ENCODE results near the gene FKBP9. TPM values are rescaled to one million over a fixed set of nuclear protein-coding genes. Genes with fewer than 3 reads are reported as not detected.
A peak's percentile ranks its signal among the peaks of the same experiment; 100 is the strongest.
"Not testable (repeated sequence)": the region's sequence is repeated elsewhere in the genome, so short reads cannot be mapped to it uniquely, and the experiment has no call there.

FKBP9 gene
- 32.8 TPM for total RNA-seq

- ATAC-seq (peak; percentile 96), DNase-seq (ENCODE audit: low spot score) (peak; percentile 88)
Measured at GRCh38 chr7:32957326-32958045, at the start of gene FKBP9. TSS of gene FKBP9 (plus strand) at chr7:32957440. CDS start at chr7:32957574, 134 bp downstream.

- DNase-seq (ENCODE audit: low spot score) = no peak
- ATAC-seq = peak; percentile 52
Measured at GRCh38 chr7:32910195-32910594, 47.0 kb upstream of the FKBP9 start.

- DNase-seq (ENCODE audit: low spot score) = no peak
- no peak for ATAC-seq
Measured at GRCh38 chr7:32914184-32914583, 43.1 kb upstream of the FKBP9 start.

- no peak for ATAC-seq
- DNase-seq (ENCODE audit: low spot score) = no peak
Measured at GRCh38 chr7:32915041-32915536, 42.2 kb upstream of the FKBP9 start.

GRCh38 chr7:32916006-32916405 lies 41.2 kb upstream of the FKBP9 start:
- ATAC-seq (no peak), DNase-seq (ENCODE audit: low spot score) (no peak)

- ATAC-seq; DNase-seq (ENCODE audit: low spot score): not testable (repeated sequence)
Measured at GRCh38 chr7:32916994-32917393, 40.2 kb upstream of the FKBP9 start.

- DNase-seq (ENCODE audit: low spot score) = no peak
- no peak for ATAC-seq
Measured at GRCh38 chr7:32921896-32922295, 35.3 kb upstream of the FKBP9 start.

- no peak for DNase-seq (ENCODE audit: low spot score)
- no peak for ATAC-seq
Measured at GRCh38 chr7:32928785-32929298, 28.4 kb upstream of the FKBP9 start.

- ATAC-seq = no peak
- no peak for DNase-seq (ENCODE audit: low spot score)
Measured at GRCh38 chr7:32929430-32930143, 27.7 kb upstream of the FKBP9 start.

GRCh38 chr7:32930378-32930777 lies 26.9 kb upstream of the FKBP9 start:
- DNase-seq (ENCODE audit: low spot score) = no peak
- ATAC-seq = no peak

- ATAC-seq = no peak
Measured at GRCh38 chr7:32935558-32935957, 21.7 kb upstream of the FKBP9 start.

GRCh38 chr7:32936689-32937088 lies 20.6 kb upstream of the FKBP9 start:
- DNase-seq (ENCODE audit: low spot score) (no peak), ATAC-seq (no peak)

More at GRCh38 chr7:32935558-32935957, 21.7 kb upstream of the FKBP9 start:
- DNase-seq (ENCODE audit: low spot score) = no peak

GRCh38 chr7:32937344-32938174 lies 19.7 kb upstream of the FKBP9 start:
- no peak for DNase-seq (ENCODE audit: low spot score)
- no peak for ATAC-seq

GRCh38 chr7:32941181-32941580 lies 16.1 kb upstream of the FKBP9 start:
- ATAC-seq = no peak

GRCh38 chr7:32941681-32942414 lies 15.4 kb upstream of the FKBP9 start:
- DNase-seq (ENCODE audit: low spot score) (no peak), ATAC-seq (no peak)

More at GRCh38 chr7:32941181-32941580, 16.1 kb upstream of the FKBP9 start:
- no peak for DNase-seq (ENCODE audit: low spot score)

- DNase-seq (ENCODE audit: low spot score) (peak; percentile 85), ATAC-seq (peak; percentile 97)
Measured at GRCh38 chr7:32942415-32943251, 14.6 kb upstream of the FKBP9 start.

GRCh38 chr7:32943252-32944030 lies 13.8 kb upstream of the FKBP9 start:
- DNase-seq (ENCODE audit: low spot score) (no peak), ATAC-seq (no peak)

GRCh38 chr7:32947420-32947983 lies 9.7 kb upstream of the FKBP9 start:
- DNase-seq (ENCODE audit: low spot score) = no peak
- no peak for ATAC-seq
